ENCODE measurements around the gene LACC1. TPM values are rescaled to one million over a fixed set of nuclear protein-coding genes. Genes with fewer than 3 reads are reported as not detected.

Gene LACC1
- total RNA-seq, 1 donor from 2014 or later, result 4.9 TPM

DNA sequence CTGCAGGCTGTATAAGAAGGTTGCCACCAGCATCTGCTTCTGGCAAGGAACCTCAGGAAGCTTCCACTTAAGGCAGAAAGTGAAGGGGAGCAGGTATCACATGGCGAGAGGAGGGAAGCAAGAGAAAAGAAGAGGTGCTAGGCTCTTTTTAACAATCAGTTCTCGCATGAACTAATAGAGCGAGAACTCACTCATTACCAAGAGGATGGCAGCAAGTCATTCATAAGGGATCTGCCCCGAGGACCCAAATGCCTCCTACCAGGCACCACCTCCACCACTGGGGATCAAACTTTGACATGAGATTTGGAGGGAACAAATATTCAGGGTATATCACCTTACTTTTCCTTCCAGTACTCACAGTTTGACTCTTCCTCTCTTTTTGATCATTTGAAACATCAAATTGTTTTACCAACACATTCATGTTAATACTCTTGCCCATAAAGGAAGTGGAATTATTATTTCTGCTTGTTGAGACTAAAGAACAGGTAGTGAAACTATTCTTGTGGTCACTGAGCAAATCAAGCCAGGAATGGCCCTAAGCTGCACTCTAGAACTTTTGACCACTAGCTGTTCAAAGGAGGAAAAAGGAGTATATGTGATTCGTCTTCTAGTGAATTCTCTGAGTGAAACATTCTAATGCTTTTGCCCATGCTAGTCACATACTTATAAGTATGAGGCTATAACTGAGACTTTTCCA, 45.0 kb downstream of the LACC1 start:
- ChIA-PET POLR2A (no interaction called here), CTCF (interaction anchor here (1.5 kb wide), 1 partner anchor 17 kb away, joined by 4 read pairs; no protein-coding TSS in a partner anchor)
- no peak overlapping the region for H3K27ac Mint-ChIP-seq
- no peak overlapping the region for H3K4me3 Mint-ChIP-seq
- peak; percentile 14 for ATAC-seq (ENCODE audit: low read depth)
- intact Hi-C loops (cut with micrococcal nuclease), result no loop called here
- peaks cover 9% of the 10 kb centered on the region for H3K4me1 Mint-ChIP-seq
- peaks cover 31% of the 10 kb centered on the region for H3K27me3 Mint-ChIP-seq
- H3K36me3 Mint-ChIP-seq (ENCODE audit: low read depth), result no peaks in the 10 kb centered on the region
- DNase-seq, result no peak
- TF ChIP-seq, protein P1, sequence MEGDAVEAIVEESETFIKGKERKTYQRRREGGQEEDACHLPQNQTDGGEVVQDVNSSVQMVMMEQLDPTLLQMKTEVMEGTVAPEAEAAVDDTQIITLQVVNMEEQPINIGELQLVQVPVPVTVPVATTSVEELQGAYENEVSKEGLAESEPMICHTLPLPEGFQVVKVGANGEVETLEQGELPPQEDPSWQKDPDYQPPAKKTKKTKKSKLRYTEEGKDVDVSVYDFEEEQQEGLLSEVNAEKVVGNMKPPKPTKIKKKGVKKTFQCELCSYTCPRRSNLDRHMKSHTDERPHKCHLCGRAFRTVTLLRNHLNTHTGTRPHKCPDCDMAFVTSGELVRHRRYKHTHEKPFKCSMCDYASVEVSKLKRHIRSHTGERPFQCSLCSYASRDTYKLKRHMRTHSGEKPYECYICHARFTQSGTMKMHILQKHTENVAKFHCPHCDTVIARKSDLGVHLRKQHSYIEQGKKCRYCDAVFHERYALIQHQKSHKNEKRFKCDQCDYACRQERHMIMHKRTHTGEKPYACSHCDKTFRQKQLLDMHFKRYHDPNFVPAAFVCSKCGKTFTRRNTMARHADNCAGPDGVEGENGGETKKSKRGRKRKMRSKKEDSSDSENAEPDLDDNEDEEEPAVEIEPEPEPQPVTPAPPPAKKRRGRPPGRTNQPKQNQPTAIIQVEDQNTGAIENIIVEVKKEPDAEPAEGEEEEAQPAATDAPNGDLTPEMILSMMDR (IDR thresholded peaks at IDR 0.05), result no peak
- H3K9me3 Mint-ChIP-seq, result no peaks in the 10 kb centered on the region

- TF ChIP-seq, protein P1 (IDR thresholded peaks at IDR 0.05), result no peak
- no peak overlapping the region for H3K4me3 Mint-ChIP-seq
- no peak overlapping the region for H3K27ac Mint-ChIP-seq
- ChIA-PET POLR2A (no interaction called here), CTCF (no interaction called here)
- peaks cover 15% of the 10 kb centered on the region for H3K4me1 Mint-ChIP-seq
- intact Hi-C loops (cut with micrococcal nuclease), result no loop called here
- no peak for ATAC-seq (ENCODE audit: low read depth)
- H3K36me3 Mint-ChIP-seq (ENCODE audit: low read depth), result no peaks in the 10 kb centered on the region
- peaks cover 2% of the 10 kb centered on the region for H3K9me3 Mint-ChIP-seq
- DNase-seq, result no peak
- H3K27me3 Mint-ChIP-seq, result peaks cover 11% of the 10 kb centered on the region
Observed at GRCh38 chr13:43929947-43930346, 50.2 kb downstream of the LACC1 start.

DNA sequence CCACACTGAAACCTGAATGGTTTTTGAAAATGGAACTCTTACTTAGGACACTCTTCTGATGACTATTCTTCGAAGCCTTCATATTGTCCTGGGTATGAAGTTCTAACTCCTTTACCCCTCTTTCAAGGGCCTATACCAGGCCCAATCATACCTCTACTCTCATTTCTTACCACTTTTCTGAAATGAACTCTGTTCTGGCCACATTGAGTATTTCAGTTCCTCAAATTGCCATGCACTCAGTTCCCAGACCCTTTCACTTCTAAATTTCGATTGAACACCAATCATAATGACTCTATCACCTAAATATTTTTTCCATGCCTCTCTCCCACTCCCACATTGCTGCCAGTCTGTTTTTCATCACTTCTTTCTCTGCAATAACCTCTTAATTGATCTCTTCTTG, 53.7 kb downstream of the LACC1 start:
- CTCF ChIA-PET, result no interaction called here
- Mint-ChIP-seq H3K36me3 (ENCODE audit: low read depth) (no peaks in the 10 kb centered on the region), H3K27me3 (peaks cover 16% of the 10 kb centered on the region), H3K9me3 (peaks cover 2% of the 10 kb centered on the region), H3K4me3 (no peak overlapping the region), H3K27ac (no peak overlapping the region), H3K4me1 (peaks cover 14% of the 10 kb centered on the region)
- DNase-seq, result no peak
- TF ChIP-seq, protein P1 (IDR thresholded peaks at IDR 0.05), result no peak
- intact Hi-C loops (cut with micrococcal nuclease), result loop anchor here (2.0 kb wide), 1 partner anchor 25 kb away; no protein-coding TSS in a partner anchor
- POLR2A ChIA-PET, result no interaction called here
- ATAC-seq (ENCODE audit: low read depth), result peak; percentile 98

DNA sequence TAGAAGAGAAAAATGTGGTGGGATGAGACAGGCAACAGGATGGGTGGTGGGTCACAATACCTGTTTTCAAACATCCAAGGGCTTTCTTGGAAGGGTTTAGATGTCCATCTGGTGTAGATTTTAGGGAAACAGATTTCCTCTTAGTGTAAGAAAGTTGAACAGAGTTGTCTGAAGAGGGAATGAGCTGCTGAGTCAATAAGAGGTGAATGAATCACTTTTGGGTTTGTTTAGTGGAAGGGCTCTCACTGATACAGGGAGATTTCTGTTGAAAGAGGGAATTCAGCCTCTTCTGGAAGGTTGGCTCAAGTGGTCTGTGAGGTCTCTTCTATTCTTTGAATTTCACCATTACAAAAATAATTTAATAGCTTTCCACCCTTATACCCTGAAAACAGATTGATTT, 54.6 kb downstream of the LACC1 start:
- intact Hi-C loops (cut with micrococcal nuclease), result no loop called here
- POLR2A ChIA-PET, result no interaction called here

DNA sequence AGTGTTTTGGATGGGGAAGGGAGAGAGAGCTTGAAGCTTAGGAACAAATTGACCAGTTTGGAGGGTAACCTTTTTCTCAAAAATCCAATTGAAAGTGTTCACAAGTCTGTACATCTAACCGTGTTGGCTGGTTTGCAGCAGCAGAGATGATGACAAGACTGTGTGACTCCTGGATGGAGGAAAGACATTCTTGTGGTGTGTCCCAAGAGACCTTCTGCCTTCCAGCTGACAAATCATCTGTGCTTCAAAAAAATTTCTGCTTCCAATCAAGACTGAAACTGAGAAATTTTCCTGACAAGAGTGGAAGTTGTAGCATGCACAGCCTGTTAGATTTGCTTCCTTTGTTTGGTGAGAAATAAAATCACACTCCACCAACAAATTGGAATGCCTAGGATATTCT, 56.2 kb downstream of the LACC1 start:
- intact Hi-C loops (cut with micrococcal nuclease), result no loop called here

More for the DNA sequence above, 54.6 kb downstream of the LACC1 start:
- DNase-seq, result no peak
- H3K4me3 Mint-ChIP-seq, result no peak overlapping the region
- ATAC-seq (ENCODE audit: low read depth), result no peak
- H3K9me3 Mint-ChIP-seq, result peaks cover 2% of the 10 kb centered on the region
- no peaks in the 10 kb centered on the region for H3K36me3 Mint-ChIP-seq (ENCODE audit: low read depth)
- H3K27me3 Mint-ChIP-seq, result peaks cover 17% of the 10 kb centered on the region
- CTCF ChIA-PET, result no interaction called here
- peaks cover 14% of the 10 kb centered on the region for H3K4me1 Mint-ChIP-seq
- no peak overlapping the region for H3K27ac Mint-ChIP-seq
- TF ChIP-seq, protein P1 (IDR thresholded peaks at IDR 0.05), result no peak

More for the DNA sequence above, 56.2 kb downstream of the LACC1 start:
- Mint-ChIP-seq H3K27ac (no peak overlapping the region), H3K4me3 (no peak overlapping the region), H3K4me1 (peaks cover 14% of the 10 kb centered on the region), H3K27me3 (peaks cover 15% of the 10 kb centered on the region), H3K36me3 (ENCODE audit: low read depth) (no peaks in the 10 kb centered on the region), H3K9me3 (peaks cover 2% of the 10 kb centered on the region)
- no peak for DNase-seq
- ChIA-PET CTCF (no interaction called here), POLR2A (no interaction called here)
- TF ChIP-seq, protein P1 (IDR thresholded peaks at IDR 0.05), result no peak
- no peak for ATAC-seq (ENCODE audit: low read depth)

All from activated B cell treated with CpG ODN at 0.5 μM for 24 hours (primary cell).